Left cardiac atrium (tissue), 4 donors: Measurements from ENCODE around the gene TRMT10B. TPM values are rescaled to one million over a fixed set of nuclear protein-coding genes. Genes with fewer than 3 reads are reported as not detected.

Experiments used
- ATAC-seq, 2 donors: fragments of 200-7000 bp; cut with Tn5 transposase; one replicate each; pipeline ENCODE4 v1.9.1; 2020; ENCODE audit warnings: mild to moderate bottlenecking in 2 of 2, moderate library complexity in 2 of 2
- DNase-seq: peaks from one replicate; pipeline ENCODE4 v3.0.0-alpha.2; 2020
- intact Hi-C, 2 donors: fragments of 100-400 bp; cut with DNase I; formaldehyde crosslinking; loops; one replicate each; pipeline versions ENCODE4 v1.14.1 to v1.15.1; 2022 to 2023
- long read RNA-seq: library from polyadenylated mRNA; unstranded; transcript quantifications from one replicate; pipeline ENCODE4 v2.0.0, GENCODE V29; 2021
- total RNA-seq, 2 donors: library from RNA; stranded (reverse); fragmentation: NEBNext Ultra II Directional; extraction: Animal tissue kit (Norgen Biotek cat#: 25700); gene quantifications; one replicate each; pipeline ENCODE4 v1.2.1, GENCODE V29; 2021
- donor health status: DM: no; HTN: yes; CAD: no.
- donor health status: DM: no; HTN: yes; CAD: no; lungs with severe emphysema.
- donor health status: DM: yes; HTN: yes; CAD: no.
- donor health status: Dilated cardiomyopathy.

TRMT10B gene, protein sequence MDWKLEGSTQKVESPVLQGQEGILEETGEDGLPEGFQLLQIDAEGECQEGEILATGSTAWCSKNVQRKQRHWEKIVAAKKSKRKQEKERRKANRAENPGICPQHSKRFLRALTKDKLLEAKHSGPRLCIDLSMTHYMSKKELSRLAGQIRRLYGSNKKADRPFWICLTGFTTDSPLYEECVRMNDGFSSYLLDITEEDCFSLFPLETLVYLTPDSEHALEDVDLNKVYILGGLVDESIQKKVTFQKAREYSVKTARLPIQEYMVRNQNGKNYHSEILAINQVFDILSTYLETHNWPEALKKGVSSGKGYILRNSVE
- total RNA-seq = 1 to 10 TPM; 4.2 to 5.7 TPM
- long read RNA-seq, partial matches to known transcripts = 1 of 19 reads
- long read RNA-seq, other reads (novel, unspliced or antisense) = 17 of 19 reads

GRCh38 chr9:37753489-37754190 is at the start of gene TRMT10B:
TSS of gene TRMT10B (plus strand) at chr9:37753805. CDS start at chr9:37761932, 8,127 bp downstream.
- ATAC-seq (peak; percentile 95 to 97), DNase-seq (peak; percentile 77)
- intact Hi-C loops = loop anchor here in 1 of 2 donors (2.0 kb wide), 1 partner anchor 31 kb away; the partner anchor contains the start of gene EXOSC3

GRCh38 chr9:37705787-37706186 is 47.8 kb upstream of the TRMT10B start:
- ATAC-seq = no peak
- DNase-seq = no peak
- intact Hi-C loops = no loop called here

DNA sequence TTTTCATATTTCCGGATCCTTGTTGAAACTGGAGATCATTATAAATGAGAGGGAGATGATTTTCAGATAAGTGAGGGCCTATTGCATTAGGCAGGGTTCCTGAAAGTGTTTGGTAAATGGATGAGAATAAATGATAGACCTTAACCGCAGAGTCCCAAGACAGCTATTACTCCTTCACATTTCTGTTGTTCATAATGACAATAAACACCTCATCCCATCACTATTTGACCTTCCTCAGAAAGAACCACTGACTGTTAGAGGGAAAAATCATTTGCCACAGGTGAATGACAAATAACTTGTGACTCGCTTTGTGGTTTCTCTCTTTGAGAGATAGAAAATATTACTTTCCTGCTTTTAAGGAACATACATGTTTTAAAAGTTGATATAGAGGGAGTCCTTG is 47.3 kb upstream of the TRMT10B start:
- intact Hi-C loops = no loop called here
- no peak for DNase-seq
- ATAC-seq = no peak

DNA sequence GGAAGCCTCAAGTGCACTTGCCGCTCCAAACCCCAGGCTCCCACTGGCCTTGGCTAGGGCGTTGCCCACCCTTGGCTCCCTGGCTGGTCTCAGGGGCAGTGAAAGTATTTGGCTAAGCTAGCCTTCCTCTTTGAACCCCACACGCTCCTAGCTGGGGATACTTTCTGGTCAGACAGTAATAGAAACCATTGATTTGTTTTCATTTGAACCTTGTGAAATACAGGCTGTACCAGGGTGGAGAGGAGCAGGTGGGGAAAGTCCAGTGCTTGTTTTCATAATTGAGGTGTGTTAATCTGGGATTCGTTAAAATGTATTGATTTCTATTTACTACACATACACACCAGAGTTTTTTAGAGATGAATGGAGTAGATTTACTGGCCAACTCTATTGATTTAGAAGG is 45.9 kb upstream of the TRMT10B start:
- ATAC-seq = no peak
- intact Hi-C loops = no loop called here

GRCh38 chr9:37710046-37710445 is 43.6 kb upstream of the TRMT10B start:
- intact Hi-C loops = no loop called here
- ATAC-seq = no peak
- no peak for DNase-seq

More for the DNA sequence above, 45.9 kb upstream of the TRMT10B start:
- no peak for DNase-seq

- ATAC-seq (no peak), DNase-seq (no peak)
- intact Hi-C loops = no loop called here
Observed at GRCh38 chr9:37715260-37715659, 38.3 kb upstream of the TRMT10B start.

- ATAC-seq = no peak
- intact Hi-C loops = no loop called here
- DNase-seq = no peak
Observed at GRCh38 chr9:37715991-37716505, 37.6 kb upstream of the TRMT10B start.

DNA sequence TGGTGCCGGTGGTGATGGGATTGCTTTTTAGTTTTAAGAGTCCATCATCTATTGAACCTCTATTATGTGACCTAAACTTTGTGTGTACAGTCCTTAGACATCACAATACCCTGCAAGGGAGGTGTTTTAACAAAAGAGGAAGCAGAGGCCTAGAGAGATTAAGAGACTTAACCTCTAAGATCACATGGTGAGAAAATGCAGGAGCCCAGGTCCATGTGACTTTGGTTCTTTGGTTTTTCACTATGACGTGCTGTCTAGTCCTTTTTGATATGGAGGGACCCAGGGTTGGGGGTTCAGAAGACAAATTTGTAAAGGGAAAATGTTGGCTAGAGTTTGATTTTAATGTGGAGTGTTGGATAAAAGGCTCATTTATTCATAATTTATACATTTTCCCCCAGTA is 34.1 kb upstream of the TRMT10B start:
- no peak for ATAC-seq
- DNase-seq = no peak

DNA sequence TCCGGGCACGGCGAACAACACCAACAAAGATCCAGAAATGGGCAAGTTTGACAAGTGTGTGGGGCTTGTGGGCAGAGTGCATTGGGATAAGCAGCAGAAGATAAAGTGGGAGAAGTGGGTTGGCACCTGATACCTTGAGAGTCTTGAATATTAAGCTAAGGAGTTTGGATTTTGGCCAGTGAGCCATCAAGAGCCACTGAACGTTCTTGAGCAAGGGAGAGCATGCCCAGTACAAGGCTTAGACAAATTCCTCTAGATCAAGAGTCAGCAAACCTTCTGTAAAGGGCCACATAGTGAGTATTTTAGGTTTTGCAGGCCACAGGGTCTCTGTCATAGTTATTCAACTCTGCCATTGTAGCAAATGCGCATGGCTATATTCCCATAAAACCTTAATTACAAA is 26.6 kb upstream of the TRMT10B start:
- DNase-seq (no peak), ATAC-seq (no peak)
- intact Hi-C loops = no loop called here

More for the DNA sequence above, 34.1 kb upstream of the TRMT10B start:
- intact Hi-C loops = no loop called here

GRCh38 chr9:37729499-37729898 is 24.1 kb upstream of the TRMT10B start:
- no peak for DNase-seq
- intact Hi-C loops = no loop called here
- no peak for ATAC-seq

DNA sequence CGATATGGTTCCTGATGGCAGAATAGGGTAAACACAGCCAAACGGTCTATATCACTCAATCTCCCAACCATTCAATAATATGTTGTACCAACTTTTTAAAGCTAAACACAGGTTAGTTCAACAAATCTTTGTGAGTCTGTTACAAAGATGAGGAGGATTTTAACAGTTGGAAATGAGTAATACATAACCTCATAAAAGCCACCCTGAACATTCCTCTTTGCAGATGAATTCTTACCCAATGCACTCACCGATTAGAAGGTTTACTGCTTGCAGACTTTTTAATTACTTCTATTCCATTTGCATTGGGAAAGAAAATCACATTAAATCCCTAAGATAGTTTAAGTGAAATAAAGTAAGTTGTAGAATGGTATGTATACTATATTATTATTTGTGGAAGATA is 23.3 kb upstream of the TRMT10B start:
- intact Hi-C loops = no loop called here
- no peak for ATAC-seq

DNA sequence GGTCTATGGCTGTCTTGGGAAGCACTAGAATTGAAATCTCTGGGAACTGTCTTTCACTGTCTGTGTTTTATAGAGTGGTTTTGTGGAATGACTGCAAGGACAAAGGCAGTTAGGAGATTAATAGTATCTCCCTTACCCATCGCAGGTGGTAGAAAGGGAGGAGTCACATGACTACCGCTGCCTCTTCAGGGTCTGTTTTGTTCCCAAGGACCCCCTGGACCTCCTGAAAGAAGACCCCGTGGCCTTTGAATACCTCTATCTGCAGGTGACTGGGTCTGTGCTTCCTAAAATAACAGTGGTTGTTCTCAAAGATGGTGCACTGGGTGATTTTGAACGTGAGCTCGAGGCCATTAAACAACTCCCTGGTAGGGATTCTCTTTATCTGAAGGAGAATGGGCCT is 22.8 kb upstream of the TRMT10B start:
- intact Hi-C loops = no loop called here
- DNase-seq = no peak
- ATAC-seq = no peak

More for the DNA sequence above, 23.3 kb upstream of the TRMT10B start:
- DNase-seq = no peak

GRCh38 chr9:37732086-37732741 is 21.4 kb upstream of the TRMT10B start:
- DNase-seq (no peak), ATAC-seq (no peak)
- intact Hi-C loops = no loop called here

DNA sequence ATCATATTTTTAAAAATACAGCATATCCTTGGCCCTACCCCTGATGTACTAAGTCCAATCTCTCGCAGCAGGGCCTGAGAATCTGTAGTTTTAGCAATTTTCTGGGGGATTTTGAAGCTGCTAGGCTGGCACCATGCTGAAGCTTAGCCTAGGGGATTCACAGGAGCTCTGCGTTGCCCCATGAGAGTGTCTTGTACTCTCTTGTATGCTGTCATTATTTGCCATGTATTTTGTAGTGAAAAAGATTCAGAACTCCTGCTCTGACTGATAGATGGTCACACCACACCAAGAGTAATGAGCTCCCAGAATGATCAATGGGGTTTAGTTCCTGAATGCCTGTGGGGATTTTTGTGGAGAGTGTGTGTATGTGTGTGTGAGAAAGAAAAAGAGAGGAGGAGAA is 20.7 kb upstream of the TRMT10B start:
- intact Hi-C loops = no loop called here
- ATAC-seq (no peak), DNase-seq (no peak)

DNA sequence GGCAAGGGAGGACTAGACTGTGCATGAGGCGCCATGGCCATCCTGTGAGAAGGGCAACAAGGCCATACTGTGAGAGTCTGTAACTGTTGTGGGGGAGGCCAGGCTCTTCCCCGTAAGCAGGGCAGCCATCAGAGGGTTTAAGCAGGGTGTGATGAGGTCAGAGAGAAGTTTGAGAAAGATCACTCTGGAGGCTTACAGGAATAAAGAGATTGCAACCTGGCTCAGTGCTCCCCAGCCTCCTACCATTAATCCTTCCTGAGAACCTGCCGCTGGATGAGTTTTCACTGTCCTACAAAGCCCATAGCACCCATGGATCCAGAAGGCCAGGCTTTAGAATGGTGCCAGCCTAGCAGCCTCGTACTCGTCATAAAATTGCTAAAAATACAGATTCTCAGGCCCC is 14.4 kb upstream of the TRMT10B start:
- DNase-seq (no peak), ATAC-seq (no peak)
- intact Hi-C loops = no loop called here

DNA sequence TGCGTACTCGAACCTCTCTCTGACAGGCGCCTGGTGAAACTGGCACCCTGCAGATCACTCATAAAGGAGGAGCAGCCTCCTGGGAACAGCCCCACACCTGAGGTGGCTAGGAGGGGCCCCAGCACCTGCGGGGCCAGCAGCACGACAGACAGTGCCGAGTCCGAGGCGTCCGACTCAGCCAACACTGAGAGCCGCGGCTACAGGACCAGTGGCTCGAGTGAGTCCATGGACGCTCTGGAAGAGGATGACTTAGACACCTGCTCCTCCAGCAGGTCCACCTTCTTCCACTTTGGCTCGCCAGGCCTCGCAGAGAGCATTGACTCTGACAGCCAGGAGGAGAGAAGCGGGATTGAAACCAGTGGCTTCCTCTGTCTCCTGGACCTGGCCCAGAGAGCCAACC is 13.5 kb upstream of the TRMT10B start:
- intact Hi-C loops = loop anchor here (10.0 kb wide), 4 partner anchors 135 to 665 kb away; no protein-coding TSS in a partner anchor
- no peak for DNase-seq
- no peak for ATAC-seq

- ATAC-seq (no peak), DNase-seq (no peak)
- intact Hi-C loops = loop anchor here (10.0 kb wide), 4 partner anchors 136 to 664 kb away; no protein-coding TSS in a partner anchor
Observed at GRCh38 chr9:37740631-37741328, 12.8 kb upstream of the TRMT10B start.

- no peak for DNase-seq
- no peak for ATAC-seq
- intact Hi-C loops = loop anchor here (10.0 kb wide), 4 partner anchors 141 to 659 kb away; no protein-coding TSS in a partner anchor
Observed at GRCh38 chr9:37745970-37746369, 7.6 kb upstream of the TRMT10B start.
